LNCAP (cell line): ENCODE results near the gene PIH1D1.

Experiments used
- CTCF ChIP-seq: fragments of 450-650 bp; IDR thresholded peaks from 2 replicates; pipeline ENCODE4 v1.5.1; 2017; ENCODE audit warnings: mild to moderate bottlenecking

PIH1D1 gene

GRCh38 chr19:49425178-49425577 is 26.4 kb downstream of the PIH1D1 start, which contains the start of gene GFY:
Gene GFY (plus strand): TSS chr19:49425388. CDS start chr19:49426431, 1,043 bp downstream.
- no peak for TF ChIP-seq CTCF

- no peak for TF ChIP-seq CTCF
Observed at GRCh38 chr19:49423985-49424303, 27.7 kb downstream of the PIH1D1 start.

- TF ChIP-seq CTCF = no peak
Observed at GRCh38 chr19:49423071-49423984, 28.3 kb downstream of the PIH1D1 start, which contains the start of gene PTH2. Gene PTH2 (minus strand): TSS chr19:49423441. CDS start chr19:49423339, 102 bp downstream.

GRCh38 chr19:49422407-49423070 is 29.1 kb downstream of the PIH1D1 start:
- peak; percentile 53 for TF ChIP-seq CTCF

GRCh38 chr19:49421878-49422202 is 29.8 kb downstream of the PIH1D1 start:
- TF ChIP-seq CTCF = no peak

- TF ChIP-seq CTCF = no peak
Observed at GRCh38 chr19:49421039-49421877, 30.4 kb downstream of the PIH1D1 start.

- no peak for TF ChIP-seq CTCF
Observed at GRCh38 chr19:49420227-49420626, 31.4 kb downstream of the PIH1D1 start.
